ENCODE results near the gene POLH. TPM values are rescaled to one million over a fixed set of nuclear protein-coding genes. Genes with fewer than 3 reads are reported as not detected.
A peak's percentile ranks its signal among the peaks of the same experiment; 100 is the strongest.

Gene POLH
- total RNA-seq, 2 experiments from 2014 or later = 67.3 to 93.5 TPM

GRCh38 chr6:43644940-43645612 lies 69.1 kb downstream of the POLH start, which contains the start of gene RSPH9:
TSS of gene RSPH9 (plus strand) at chr6:43645036. CDS start at chr6:43645099, 63 bp downstream.
- Histone ChIP-seq H2AFZ (ENCODE audit: low read length) (no peak within 1 kb of the TSS), H4K20me1 (ENCODE audit: insufficient read depth, low read length) (no peaks in the 10 kb centered on the region), H3K9me2 (ENCODE audit: insufficient read depth, low read length) (no peaks in the 10 kb centered on the region), H3K27ac (ENCODE audit: low read depth, low read length, poor library complexity, severe bottlenecking) (no peak within 1 kb of the TSS), H3K9me3 (ENCODE audit: low read length) (no peaks in the 10 kb centered on the region), H3K36me3 (ENCODE audit: insufficient read depth, low read length) (peaks cover 30% of the 10 kb centered on the region), H3K4me1 (ENCODE audit: insufficient read depth, low read length, poor library complexity, severe bottlenecking) (no peaks in the 10 kb centered on the region), H3K79me2 (ENCODE audit: insufficient read depth, low read depth, low read length) (peaks cover 12% of the 10 kb centered on the region), H3K4me3 (ENCODE audit: low read depth, low read length, poor library complexity, severe bottlenecking) (no peak within 1 kb of the TSS), H3K4me2 (ENCODE audit: low read length) (peak within 1 kb of the TSS; percentile 23; the same call in 1 of the 2 replicates)
- ChIA-PET CTCF (ENCODE audit: unreplicated experiment) (no interaction called here), POLR2A (interaction anchor here (0.7 to 1.0 kb wide), 2 partner anchors 16 to 951 kb away, joined by 3 to 4 read pairs; partner anchors contain the start of gene GTPBP2)
- DNase-seq (ENCODE audit: low spot score) = no peak
- BruUV-seq (replicated peaks) = no TSS peak
- no peak for TF ChIP-seq EZH2phosphoT487 (IDR thresholded peaks at IDR 0.05; ENCODE audit: borderline replicate concordance, low read depth, low read length)
- TF ChIP-seq CTCF (conservative IDR thresholded peaks at IDR 0.05; ENCODE audit: low read length) = no peak
- intact Hi-C loops (cut with micrococcal nuclease; ENCODE audit: unreplicated experiment) = no loop called here

GRCh38 chr6:43645613-43645964 lies 69.6 kb downstream of the POLH start:
- DNase-seq (ENCODE audit: low spot score) = no peak
- Histone ChIP-seq H3K27ac (ENCODE audit: low read depth, low read length, poor library complexity, severe bottlenecking) (no peak overlapping the region), H2AFZ (ENCODE audit: low read length) (no peak overlapping the region), H3K79me2 (ENCODE audit: insufficient read depth, low read depth, low read length) (peaks cover 6% of the 10 kb centered on the region), H3K9me2 (ENCODE audit: insufficient read depth, low read length) (no peaks in the 10 kb centered on the region), H3K9me3 (ENCODE audit: low read length) (no peaks in the 10 kb centered on the region), H3K4me1 (ENCODE audit: insufficient read depth, low read length, poor library complexity, severe bottlenecking) (no peaks in the 10 kb centered on the region), H3K4me2 (ENCODE audit: low read length) (peak overlapping the region; percentile 6; the same call in 1 of the 2 replicates), H3K4me3 (ENCODE audit: low read depth, low read length, poor library complexity, severe bottlenecking) (no peak overlapping the region), H3K36me3 (ENCODE audit: insufficient read depth, low read length) (peaks cover 25% of the 10 kb centered on the region), H4K20me1 (ENCODE audit: insufficient read depth, low read length) (no peaks in the 10 kb centered on the region)
- POLR2A ChIA-PET = interaction anchor here (0.6 to 1.0 kb wide), 3 partner anchors 16 to 952 kb away, joined by 3 to 5 read pairs (median 4); partner anchors contain the start of gene GTPBP2
- TF ChIP-seq EZH2phosphoT487 (IDR thresholded peaks at IDR 0.05; ENCODE audit: borderline replicate concordance, low read depth, low read length) (no peak), CTCF (conservative IDR thresholded peaks at IDR 0.05; ENCODE audit: low read length) (no peak)
- intact Hi-C loops (cut with micrococcal nuclease; ENCODE audit: unreplicated experiment) = no loop called here
- CTCF ChIA-PET (ENCODE audit: unreplicated experiment) = no interaction called here
- no TSS peak for BruUV-seq (replicated peaks)

- no peak for DNase-seq (ENCODE audit: low spot score)
- H3K4me2 ChIP-seq (ENCODE audit: low read length) = no peak overlapping the region
- no peaks in the 10 kb centered on the region for H4K20me1 ChIP-seq (ENCODE audit: insufficient read depth, low read length)
- TF ChIP-seq EZH2phosphoT487 (IDR thresholded peaks at IDR 0.05; ENCODE audit: borderline replicate concordance, low read depth, low read length) = no peak
- no peak for TF ChIP-seq CTCF (conservative IDR thresholded peaks at IDR 0.05; ENCODE audit: low read length)
- no peaks in the 10 kb centered on the region for H3K79me2 ChIP-seq (ENCODE audit: insufficient read depth, low read depth, low read length)
- H3K27ac ChIP-seq (ENCODE audit: low read depth, low read length, poor library complexity, severe bottlenecking) = no peak overlapping the region
- H2AFZ ChIP-seq (ENCODE audit: low read length) = no peak overlapping the region
- peaks cover 6% of the 10 kb centered on the region; the same call in 1 of the 2 replicates for H3K36me3 ChIP-seq (ENCODE audit: insufficient read depth, low read length)
- ChIA-PET CTCF (ENCODE audit: unreplicated experiment) (no interaction called here), POLR2A (interaction anchor here (1.0 kb wide), 1 partner anchor 192 kb away, joined by 3 read pairs; no protein-coding TSS in a partner anchor)
- H3K4me1 ChIP-seq (ENCODE audit: insufficient read depth, low read length, poor library complexity, severe bottlenecking) = no peaks in the 10 kb centered on the region
- no peak overlapping the region for H3K4me3 ChIP-seq (ENCODE audit: low read depth, low read length, poor library complexity, severe bottlenecking)
- BruUV-seq (replicated peaks) = no TSS peak
- H3K9me2 ChIP-seq (ENCODE audit: insufficient read depth, low read length) = no peaks in the 10 kb centered on the region
- intact Hi-C loops (cut with micrococcal nuclease; ENCODE audit: unreplicated experiment) = no loop called here
- H3K9me3 ChIP-seq (ENCODE audit: low read length) = no peaks in the 10 kb centered on the region
Observed at GRCh38 chr6:43647613-43648012, 71.6 kb downstream of the POLH start.

Data from OCI-LY7 (cell line).